Adrenal gland (tissue), 12 donors: Measurements from ENCODE around the gene EIF4E1B. TPM values are rescaled to one million over a fixed set of nuclear protein-coding genes. Genes with fewer than 3 reads are reported as not detected.

ENCODE experiments used
- DNase-seq, 7 donors: peaks; one replicate each; pipeline ENCODE4 v3.0.0-alpha.2; 2019 to 2020
- H3K27ac ChIP-seq, 5 donors: fragments of 200-600 bp; sonication (generic) in 4 of 5; 1 replicate in 3 of 5; 2 replicates in 2 of 5; pipeline versions ENCODE4 v1.5.1 to v1.8.0; 2016 to 2020; ENCODE audit warnings: mild to moderate bottlenecking in 1 of 5
- H3K27me3 ChIP-seq: fragments of 200-600 bp; 2 replicates; pipeline ENCODE4 v1.8.0; 2021
- H3K36me3 ChIP-seq, 2 donors: fragments of 200-600 bp; replicated peaks in 1 of 2; 1 replicate in 1 of 2; 2 replicates in 1 of 2; pipeline versions ENCODE4 v1.5.1 to v1.8.0; 2018 to 2022
- H3K4me1 ChIP-seq, 2 donors: fragments of 200-600 bp; replicated peaks in 1 of 2; 1 replicate in 1 of 2; 2 replicates in 1 of 2; pipeline versions ENCODE4 v1.5.1 to v1.8.0; 2018 to 2021
- H3K4me3 ChIP-seq, 4 donors: fragments of 200-600 bp; sonication (generic) in 3 of 4; one replicate each; pipeline ENCODE4 v1.5.1; 2016 to 2018
- H3K9me3 ChIP-seq, 3 donors: fragments of 200-600 bp; sonication (generic) in 1 of 3; replicated peaks in 1 of 3; 1 replicate in 2 of 3; 2 replicates in 1 of 3; pipeline versions ENCODE4 v1.5.1 to v1.8.0; 2016 to 2021
- CTCF ChIP-seq, 6 experiments: fragments of 450-650 bp in 4 of 6; fragments of 200-600 bp in 2 of 6; sonication (generic) in 1 of 6; IDR thresholded peaks; 1 replicate in 5 of 6; 2 replicates in 1 of 6; pipeline versions ENCODE4 v1.5.1 to v1.8.0; 2016 to 2021; ENCODE audit warnings: antibody characterized with exemption in 6 of 6, mild to moderate bottlenecking in 2 of 6, moderate library complexity in 1 of 6
- POLR2A ChIP-seq, 2 donors: fragments of 450-650 bp; IDR thresholded peaks; one replicate each; pipeline ENCODE4 v1.6.1; 2017; ENCODE audit warnings: antibody characterized with exemption in 2 of 2, mild to moderate bottlenecking in 2 of 2, moderate library complexity in 1 of 2
- WGBS, 4 donors: extraction: QIAGEN DNeasy Blood & Tissue Kit in 2 of 4; methylation state at CpG; one replicate each; pipeline versions ENCODE4 v1.1.5 to v1.1.7; 2013 to 2017; 5-methylcytosine and 5-hydroxymethylcytosine counted together
- intact Hi-C, 2 donors: fragments of 100-400 bp; cut with DNase I; formaldehyde crosslinking; loops; one replicate each; pipeline versions ENCODE4 v1.14.1 to v1.15.0; 2022 to 2023
- polyA plus RNA-seq, 3 donors: library from polyadenylated mRNA; stranded (reverse); fragments of 200-250 nt in 2 of 3; fragments of 350-450 nt in 1 of 3; fragmentation: Illumina TruSeq in 1 of 3; extraction: RNeasy Lipid Tissue Mini Kit (QIAGEN cat#74804) in 1 of 3; gene quantifications; one replicate each; pipeline ENCODE4 v1.2.3, GENCODE V29; 2013 to 2014
- total RNA-seq, 9 donors: library from RNA; depleted of rRNA in 4 of 9; stranded (reverse); fragments of >200 nt in 4 of 9; fragments of 120-200 nt in 1 of 9; fragmentation: NEBNext Ultra II Directional in 1 of 9; extraction: Animal tissue kit (Norgen Biotek cat#: 25700) in 1 of 9; gene quantifications; one replicate each; pipeline versions ENCODE4 v1.1.0 to v1.2.4, GENCODE V29; 2013 to 2023
- donor health status: healthy with polysubstance abuse.
- donor health status: Bipolar disorder and iron deficiency.
- donor health status: DM: yes; HTN: yes; CAD: no.
- donor health status: DM: no; HTN: no; CAD: no.
- donor health status: DM: no; HTN: no; CAD: no.
- donor health status: DM: yes; HTN: yes; CAD: no.

EIF4E1B gene
- total and polyA plus RNA-seq, 12 donors = 0.24 to 0.44 (median 0.28) TPM; not detected in 7

- WGBS, 4 donors = 48 to 61% (median 55%) methylated on average over 12 to 33 of the region's 33 CpGs
- peak; percentile 67 to 85 (median 73) for DNase-seq
- Histone ChIP-seq H3K4me1 (peaks cover 0 to 5% of the 10 kb centered on the region in 2 donors), H3K27ac (no peak overlapping the region), H3K9me3 (no peaks in the 10 kb centered on the region), H3K4me3 (no peak overlapping the region), H3K36me3 (peaks cover 0 to 14% of the 10 kb centered on the region in 2 donors), H3K27me3 (peaks cover 3% of the 10 kb centered on the region)
- intact Hi-C loops = loop anchor here (10.0 kb wide), 2 partner anchors 284 to 294 kb away; no protein-coding TSS in a partner anchor
- TF ChIP-seq POLR2A (IDR thresholded peaks at IDR 0.05) (no peak), CTCF (IDR thresholded peaks at IDR 0.05) (peak; percentile 80 to 99 (median 91))
Measured at GRCh38 chr5:176660860-176661641, 30.6 kb downstream of the EIF4E1B start.

DNA sequence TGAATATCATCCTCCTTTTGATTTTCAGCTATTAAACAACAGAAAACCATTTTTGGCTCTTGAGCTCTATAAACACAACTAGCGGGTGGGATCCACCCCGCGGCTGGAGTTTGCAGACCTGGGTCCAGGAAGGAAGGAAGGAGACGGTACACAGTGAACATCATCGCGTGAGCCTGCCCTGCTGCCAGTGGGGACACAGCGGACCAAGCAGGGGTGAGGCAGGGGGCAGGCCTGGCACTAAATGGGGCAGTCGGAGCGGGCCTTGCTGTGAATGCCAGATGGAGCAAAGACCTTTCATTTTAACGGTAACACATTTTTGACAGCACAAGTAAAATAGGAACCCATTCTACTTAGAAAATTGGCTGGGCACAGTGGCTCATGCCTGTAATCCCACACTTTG is 31.2 kb downstream of the EIF4E1B start:
- 78 to 79% (median 78%) methylated on average over 10 of the region's 10 CpGs for WGBS, 4 donors
- no peak for DNase-seq

GRCh38 chr5:176662371-176663333 is 32.2 kb downstream of the EIF4E1B start:
- Histone ChIP-seq H3K4me1 (peaks cover 0 to 5% of the 10 kb centered on the region in 2 donors), H3K9me3 (no peaks in the 10 kb centered on the region), H3K4me3 (no peak overlapping the region), H3K27ac (no peak overlapping the region), H3K36me3 (peaks cover 0 to 1% of the 10 kb centered on the region in 2 donors), H3K27me3 (peaks cover 3% of the 10 kb centered on the region)
- WGBS, 4 donors = 71 to 82% (median 78%) methylated on average over 8 to 21 of the region's 21 CpGs
- TF ChIP-seq POLR2A (IDR thresholded peaks at IDR 0.05) = no peak
- no peak for TF ChIP-seq CTCF (IDR thresholded peaks at IDR 0.05)
- DNase-seq = no peak
- intact Hi-C loops = loop anchor here (10.0 kb wide), 2 partner anchors 282 to 292 kb away; no protein-coding TSS in a partner anchor

More for the DNA sequence above, 31.2 kb downstream of the EIF4E1B start:
- no peak overlapping the region for H3K27ac ChIP-seq
- peaks cover 3% of the 10 kb centered on the region for H3K27me3 ChIP-seq
- no peak overlapping the region for H3K4me3 ChIP-seq
- H3K4me1 ChIP-seq = peaks cover 0 to 5% of the 10 kb centered on the region in 2 donors
- no peaks in the 10 kb centered on the region for H3K9me3 ChIP-seq
- intact Hi-C loops = loop anchor here (10.0 kb wide), 2 partner anchors 283 to 293 kb away; no protein-coding TSS in a partner anchor
- TF ChIP-seq POLR2A (IDR thresholded peaks at IDR 0.05) (no peak), CTCF (IDR thresholded peaks at IDR 0.05) (no peak)
- peaks cover 0 to 11% of the 10 kb centered on the region in 2 donors for H3K36me3 ChIP-seq

DNA sequence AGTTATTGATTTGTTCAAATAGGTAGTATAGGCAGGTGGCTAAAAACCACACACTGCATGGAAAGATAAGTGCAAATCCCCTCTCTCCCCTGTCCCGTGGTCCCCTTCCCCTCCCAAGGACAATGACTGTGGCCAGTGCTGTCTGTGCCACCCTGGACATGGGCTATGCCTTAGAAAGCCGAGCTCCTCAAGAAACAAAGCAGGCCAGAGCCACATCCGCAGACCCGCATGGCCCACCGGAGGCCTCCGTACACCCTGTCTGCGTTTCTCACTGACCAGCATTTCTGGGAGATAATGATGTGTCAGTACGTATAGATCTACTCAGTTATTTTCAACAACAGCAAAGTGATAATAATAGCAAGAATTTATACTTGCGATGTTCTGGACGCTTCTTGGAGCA is 33.1 kb downstream of the EIF4E1B start:
- Histone ChIP-seq H3K4me1 (peaks cover 0 to 5% of the 10 kb centered on the region in 2 donors), H3K36me3 (no peaks in the 10 kb centered on the region), H3K9me3 (no peaks in the 10 kb centered on the region), H3K27me3 (peaks cover 3% of the 10 kb centered on the region), H3K4me3 (no peak overlapping the region), H3K27ac (no peak overlapping the region)
- TF ChIP-seq CTCF (IDR thresholded peaks at IDR 0.05) (no peak), POLR2A (IDR thresholded peaks at IDR 0.05) (no peak)
- WGBS, 4 donors = 82 to 87% (median 85%) methylated on average over 10 of the region's 10 CpGs
- intact Hi-C loops = loop anchor here (10.0 kb wide), 2 partner anchors 281 to 291 kb away; no protein-coding TSS in a partner anchor
- DNase-seq = no peak
